Stimulated activated CD8-positive, alpha-beta memory T cell treated with anti-CD3 and anti-CD28 coated beads, Interleukin-4, amount 100 ng/mL, for 1 hour (primary cell): ENCODE results near the gene RERGL.
"Not testable (repeated sequence)": the region's sequence is repeated elsewhere in the genome, so short reads cannot be mapped to it uniquely, and the experiment has no call there.

Experiments
- DNase-seq, 2 donors: peaks; one replicate each; pipeline ENCODE4 v3.0.0-alpha.2; 2020; ENCODE audit warnings: low read depth in 2 of 2, low spot score in 1 of 2

RERGL gene, protein sequence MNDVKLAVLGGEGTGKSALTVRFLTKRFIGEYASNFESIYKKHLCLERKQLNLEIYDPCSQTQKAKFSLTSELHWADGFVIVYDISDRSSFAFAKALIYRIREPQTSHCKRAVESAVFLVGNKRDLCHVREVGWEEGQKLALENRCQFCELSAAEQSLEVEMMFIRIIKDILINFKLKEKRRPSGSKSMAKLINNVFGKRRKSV

GRCh38 chr12:18090093-18090492 lies at the start of gene RERGL:
RERGL (minus strand) TSS chr12:18090193; CDS start chr12:18090140, 53 bp downstream.
- DNase-seq: no peak

DNA sequence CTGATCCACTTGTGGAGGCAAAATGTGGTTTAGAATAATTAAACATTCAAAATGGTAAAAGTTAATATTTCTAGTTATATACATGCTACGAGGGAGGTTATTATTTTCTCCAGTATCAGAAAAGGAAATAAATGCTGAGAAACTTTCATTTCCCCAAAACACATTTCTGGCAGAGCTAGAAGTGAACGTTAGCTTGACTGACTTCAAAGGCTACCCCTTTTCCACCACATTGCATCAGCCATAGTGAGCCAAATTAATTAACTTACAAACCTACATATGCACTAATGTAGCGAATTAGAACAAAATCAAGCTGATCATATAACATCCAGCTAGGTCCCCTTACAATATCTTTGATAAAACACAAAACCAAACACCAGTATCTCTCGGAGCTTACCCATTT lies 49.3 kb upstream of the RERGL start:
- DNase-seq: no peak

DNA sequence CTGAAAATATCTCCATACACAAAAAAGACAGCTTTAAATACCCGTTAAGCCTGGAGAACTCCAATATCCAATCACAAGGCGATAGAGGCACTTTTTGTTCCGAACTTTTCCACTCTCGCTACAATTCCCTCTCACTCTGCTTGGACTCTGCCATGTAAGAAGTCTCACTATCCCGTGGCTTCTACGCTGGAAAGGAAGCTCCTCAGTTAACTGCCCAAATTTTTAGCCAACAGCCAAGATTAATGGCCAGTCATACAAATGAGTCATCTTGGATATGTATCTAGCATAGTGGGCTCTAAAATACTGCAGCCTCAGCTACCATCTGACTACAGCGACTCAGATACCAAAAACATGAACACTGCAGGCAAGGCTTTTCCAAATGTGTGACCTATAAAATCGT lies 45.5 kb upstream of the RERGL start:
- no peak for DNase-seq

DNA sequence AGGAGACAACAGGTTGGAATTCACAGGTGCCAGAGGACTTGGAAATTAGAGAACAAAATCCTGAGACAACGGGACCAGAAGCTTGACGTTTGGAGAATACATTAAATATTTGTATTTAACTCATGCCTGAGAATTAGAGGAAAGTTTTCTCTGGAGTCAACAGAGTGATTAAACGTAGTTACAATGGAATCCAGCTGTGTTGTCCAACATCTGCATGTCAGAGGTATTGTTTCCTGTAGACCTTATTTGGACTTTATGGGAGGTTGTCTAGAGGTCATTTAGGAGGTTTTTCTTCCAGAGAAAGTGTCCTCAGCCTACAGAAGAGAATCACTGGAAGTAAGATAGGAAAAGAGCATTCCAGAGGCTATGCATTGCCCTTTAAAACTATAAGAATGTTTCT lies 45.1 kb upstream of the RERGL start:
- DNase-seq: no peak

DNA sequence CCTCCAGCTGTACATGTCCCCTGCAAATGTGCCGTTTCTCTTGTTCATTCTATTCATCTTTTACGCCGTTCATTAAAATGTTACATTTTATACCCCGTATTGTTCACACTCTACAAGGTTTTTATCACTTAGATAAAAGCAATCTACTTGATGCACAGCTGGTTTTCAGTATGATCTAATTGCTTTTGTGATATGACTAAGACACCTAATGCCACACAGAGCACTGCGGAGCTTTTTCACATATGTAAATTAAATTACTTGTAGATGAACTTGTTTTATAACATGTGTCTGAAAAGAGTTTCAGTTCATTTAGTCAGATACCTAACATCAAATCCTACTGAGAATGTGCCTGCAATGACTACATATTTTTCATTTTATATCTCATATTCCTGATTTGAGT lies 40.9 kb upstream of the RERGL start:
- DNase-seq: no peak

GRCh38 chr12:18123707-18124106 lies 33.7 kb upstream of the RERGL start:
- DNase-seq: no peak

- no peak for DNase-seq
These were observed 30.9 kb upstream of the RERGL start for GRCh38 chr12:18120899-18121298.

DNA sequence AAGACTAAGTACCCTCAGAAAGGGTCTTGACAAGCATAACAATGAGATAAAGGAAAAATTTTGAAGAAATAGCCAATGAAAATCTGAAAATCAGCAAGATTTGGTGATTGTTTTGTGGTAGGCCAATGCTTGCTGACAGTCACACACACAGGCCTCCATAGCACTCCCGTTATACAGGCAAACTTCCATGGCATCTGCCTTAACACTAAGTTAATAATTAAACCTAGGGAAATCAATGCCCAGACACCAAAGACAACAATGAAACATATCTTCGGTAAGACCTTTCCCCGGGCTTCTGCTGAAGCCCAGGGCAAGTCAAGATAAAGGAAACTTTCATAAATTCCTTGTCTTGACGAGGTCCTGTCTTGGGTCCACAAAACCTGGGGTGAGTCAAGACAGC lies 18.6 kb upstream of the RERGL start:
- no peak for DNase-seq

DNA sequence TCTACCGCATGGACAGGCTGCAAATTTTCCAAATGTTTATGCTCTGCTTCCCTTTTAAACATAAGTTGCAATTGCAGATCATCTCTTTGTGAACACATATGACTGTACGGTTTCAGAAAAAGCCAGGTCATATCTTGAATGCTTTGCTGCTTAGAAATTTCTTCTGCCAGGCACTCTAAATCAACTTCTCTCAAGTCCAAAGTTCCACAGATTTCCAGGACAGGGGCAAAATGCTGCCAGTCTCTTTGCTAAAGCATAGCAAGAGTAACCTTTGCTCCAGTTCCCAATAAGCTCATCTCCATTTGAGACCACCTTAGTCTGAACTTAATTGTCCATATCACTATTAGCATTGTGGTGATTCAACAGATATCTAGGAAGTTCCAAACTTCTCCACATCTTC lies 13.6 kb upstream of the RERGL start:
- DNase-seq: no peak

DNA sequence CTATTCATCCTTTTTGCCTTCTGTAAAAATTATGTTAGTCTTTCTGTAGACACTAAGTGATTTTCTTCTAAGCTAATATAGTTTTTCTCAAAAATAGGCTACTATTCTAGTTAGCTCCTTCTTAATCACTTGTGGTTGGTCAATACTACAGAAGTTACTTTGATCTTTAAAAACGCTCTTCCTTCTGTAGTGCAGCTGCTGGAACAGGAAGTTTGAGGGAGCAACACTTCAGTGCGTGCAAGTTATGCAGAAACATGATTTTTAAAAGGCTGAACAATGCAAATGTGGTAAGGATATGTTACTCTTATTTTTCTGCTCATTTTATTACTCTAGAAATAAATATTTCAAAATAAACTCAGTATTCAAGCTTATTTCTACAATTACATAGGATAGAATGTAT lies 11.1 kb upstream of the RERGL start:
- DNase-seq: no peak

DNA sequence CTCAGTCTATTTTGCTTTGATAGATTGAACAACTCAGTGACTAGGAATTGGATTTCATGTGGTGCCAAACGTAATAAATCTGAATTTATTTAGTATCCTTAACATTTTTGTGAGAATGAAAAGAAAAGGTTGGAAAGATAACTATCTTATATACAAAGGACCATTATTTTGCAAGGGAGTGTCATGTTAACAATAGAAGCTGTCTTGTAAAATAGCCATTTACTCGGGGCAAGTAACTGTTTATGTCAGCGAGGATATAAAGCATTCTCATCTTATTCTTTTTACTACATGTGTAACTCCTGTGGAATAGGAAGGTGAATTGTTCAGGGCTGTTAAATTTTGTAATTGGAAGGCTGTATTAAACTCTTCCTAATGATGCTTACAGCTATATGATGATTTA lies 5.9 kb downstream of the RERGL start:
- no peak for DNase-seq

DNA sequence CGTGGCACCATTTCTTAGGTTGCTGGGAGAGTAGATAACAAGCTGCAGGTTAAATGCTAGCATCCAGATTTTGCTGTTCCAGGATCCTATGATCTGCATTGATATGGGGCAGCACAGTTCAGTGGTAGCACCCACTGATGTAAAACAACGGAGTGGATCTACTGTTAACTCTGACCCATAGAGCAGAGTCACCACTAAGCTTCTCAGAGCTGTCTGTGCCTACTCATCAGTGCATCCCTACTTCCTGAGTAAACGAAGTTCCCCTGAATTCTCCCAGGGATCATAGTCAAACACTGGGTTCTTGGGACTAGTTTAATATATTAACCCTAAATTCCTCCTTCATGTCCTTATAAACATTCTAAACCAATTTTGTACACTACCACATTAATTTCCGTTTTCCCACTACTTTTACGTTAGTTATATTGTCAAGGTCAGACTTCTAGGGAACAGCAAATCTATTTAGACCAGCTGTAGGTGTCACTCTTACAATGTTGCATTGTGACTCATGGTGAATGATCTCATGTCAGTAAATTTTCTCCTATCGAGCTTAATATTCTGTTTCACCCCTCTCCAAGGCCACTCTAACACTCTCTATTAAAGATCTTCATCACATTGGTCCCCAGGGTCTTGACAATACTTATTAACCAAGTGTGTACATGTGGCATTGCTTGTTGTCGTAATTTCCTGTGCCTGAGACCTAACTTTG lies 10.3 kb downstream of the RERGL start:
- no peak for DNase-seq

- DNase-seq: no peak
These were observed 16.0 kb downstream of the RERGL start for GRCh38 chr12:18074001-18074400.

DNA sequence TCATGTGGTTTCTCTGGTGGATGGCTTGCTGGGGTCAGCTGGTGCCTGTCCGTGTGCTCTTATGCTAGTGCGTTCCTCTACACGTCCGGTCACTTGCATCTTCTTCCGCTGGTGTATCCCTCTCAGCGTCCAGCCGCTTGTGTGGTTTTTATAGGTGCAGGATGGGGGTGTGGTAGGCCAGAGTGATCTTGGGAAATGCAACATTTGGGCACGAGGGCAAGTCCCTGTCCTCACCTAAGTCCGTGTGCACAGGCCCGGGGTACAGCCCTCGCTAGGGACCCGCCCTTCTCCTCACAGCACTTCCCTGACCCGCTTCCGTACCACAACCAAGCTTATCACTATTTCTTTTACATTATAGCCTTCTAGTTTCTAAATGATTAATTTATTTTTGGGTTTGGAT lies 17.3 kb downstream of the RERGL start:
- DNase-seq: no peak

DNA sequence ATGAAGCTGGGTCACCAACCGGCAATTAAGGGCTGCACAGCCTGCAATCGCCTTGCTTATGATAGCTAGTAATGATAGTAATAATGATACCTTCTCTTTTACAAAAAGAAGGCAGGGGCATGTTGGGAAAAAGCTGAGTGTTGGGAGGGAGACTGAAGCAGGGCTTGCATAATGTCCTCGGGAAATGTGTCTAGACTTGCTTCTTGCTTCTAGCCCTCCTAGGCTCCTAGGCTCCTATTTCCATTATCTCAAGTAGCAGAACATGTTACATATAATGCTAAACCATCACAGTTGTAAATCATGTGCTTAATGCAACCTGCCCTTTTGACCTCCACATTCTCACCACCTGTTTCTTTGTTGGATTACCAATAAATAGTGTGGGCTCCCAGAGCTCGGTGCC lies 18.7 kb downstream of the RERGL start:
- no peak for DNase-seq

GRCh38 chr12:18068355-18068754 lies 21.6 kb downstream of the RERGL start:
- DNase-seq: no peak

- no peak for DNase-seq
These were observed 23.3 kb downstream of the RERGL start for GRCh38 chr12:18066666-18067065.

DNA sequence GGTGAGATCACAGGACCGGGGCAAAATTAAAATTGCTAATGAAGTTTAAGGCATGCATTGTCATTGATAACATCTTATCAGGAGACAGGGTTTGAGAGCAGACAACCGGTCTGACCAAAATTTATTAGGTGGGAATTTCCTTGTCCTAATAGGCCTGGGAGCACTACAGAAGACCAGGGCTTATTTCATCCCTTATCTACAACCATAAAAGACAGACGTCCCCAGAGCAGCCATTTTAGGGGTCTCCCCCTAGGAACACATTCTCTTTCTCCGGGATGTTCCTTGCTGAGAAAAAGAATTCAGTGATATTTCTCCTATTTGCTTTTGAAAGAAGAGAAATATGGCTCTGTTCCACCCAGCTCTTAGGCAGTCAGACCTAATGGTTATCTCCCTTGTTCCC lies 27.1 kb downstream of the RERGL start:
- not testable (repeated sequence) for DNase-seq

- DNase-seq: no peak
These were observed 32.9 kb downstream of the RERGL start for GRCh38 chr12:18057051-18057450.

DNA sequence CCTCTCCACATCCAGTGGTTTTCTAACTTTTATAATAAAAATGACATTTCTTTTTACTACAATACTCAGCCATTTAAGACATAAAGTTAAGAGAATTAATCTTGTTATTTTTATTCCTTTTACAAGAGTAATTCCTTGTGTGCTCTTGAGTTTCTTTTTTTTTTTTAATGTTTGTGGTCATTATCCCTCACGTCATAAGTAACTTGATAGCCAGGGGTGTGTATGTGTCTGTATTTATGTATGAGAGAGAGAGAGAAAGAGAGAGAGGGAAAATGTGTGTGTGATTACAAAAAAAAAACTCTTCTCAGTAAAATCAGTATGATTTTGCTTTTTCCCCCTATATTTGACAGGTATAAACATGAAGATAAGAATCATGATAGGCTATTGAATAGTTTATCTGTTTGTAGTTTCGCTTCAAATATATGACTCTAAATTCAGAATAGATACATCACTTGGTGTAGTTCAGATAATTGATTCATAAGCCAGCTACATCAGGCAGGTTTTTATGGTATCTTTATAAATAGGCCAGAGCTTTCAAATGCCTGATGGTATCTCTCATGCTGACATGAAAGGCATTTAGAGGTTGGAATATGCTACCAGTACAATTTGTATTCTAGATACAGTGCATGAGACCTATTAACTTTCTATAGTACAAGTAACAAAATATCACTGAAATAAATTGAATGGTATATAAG lies 34.9 kb downstream of the RERGL start:
- no peak for DNase-seq

DNA sequence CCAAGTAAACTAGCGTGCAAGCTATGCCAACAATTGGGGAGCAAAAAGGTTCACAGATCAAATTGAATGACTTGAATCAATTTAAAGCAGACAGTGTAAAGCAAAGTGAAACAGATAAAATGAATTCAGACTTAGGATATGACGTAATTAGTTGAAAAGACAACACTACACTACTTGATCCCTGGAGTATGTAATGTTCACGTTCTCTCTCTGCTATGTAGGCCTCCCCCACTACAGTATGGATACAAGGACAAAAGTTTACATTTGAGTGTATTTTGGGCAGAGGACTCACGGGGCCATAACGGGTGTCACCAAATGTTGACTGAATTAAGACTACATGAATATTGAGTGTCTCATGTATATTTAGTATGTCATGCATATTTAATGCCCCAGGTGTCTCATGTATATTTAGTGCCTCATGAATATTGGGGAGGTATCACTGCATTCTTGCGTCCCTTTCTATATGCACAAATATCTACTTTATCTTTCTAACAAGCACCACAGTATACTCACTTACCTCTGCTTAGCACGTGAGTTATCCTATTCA lies 44.5 kb downstream of the RERGL start:
- DNase-seq: no peak

- not testable (repeated sequence) for DNase-seq
These were observed 49.8 kb downstream of the RERGL start for GRCh38 chr12:18040060-18040742.
